Erythroblast (primary cell): Measurements from ENCODE around the gene CHRNB2.

Experiments used
- GATA1 ChIP-seq: IDR thresholded peaks from 2 replicates; pipeline ENCODE4 v1.6.1; 2011; ENCODE audit warnings: low read depth, mild to moderate bottlenecking, control low read depth, low read length, moderate library complexity
- POLR2A ChIP-seq: IDR thresholded peaks from 2 replicates; pipeline ENCODE4 v1.6.1; 2011; ENCODE audit warnings: mild to moderate bottlenecking, low read length

DNA sequence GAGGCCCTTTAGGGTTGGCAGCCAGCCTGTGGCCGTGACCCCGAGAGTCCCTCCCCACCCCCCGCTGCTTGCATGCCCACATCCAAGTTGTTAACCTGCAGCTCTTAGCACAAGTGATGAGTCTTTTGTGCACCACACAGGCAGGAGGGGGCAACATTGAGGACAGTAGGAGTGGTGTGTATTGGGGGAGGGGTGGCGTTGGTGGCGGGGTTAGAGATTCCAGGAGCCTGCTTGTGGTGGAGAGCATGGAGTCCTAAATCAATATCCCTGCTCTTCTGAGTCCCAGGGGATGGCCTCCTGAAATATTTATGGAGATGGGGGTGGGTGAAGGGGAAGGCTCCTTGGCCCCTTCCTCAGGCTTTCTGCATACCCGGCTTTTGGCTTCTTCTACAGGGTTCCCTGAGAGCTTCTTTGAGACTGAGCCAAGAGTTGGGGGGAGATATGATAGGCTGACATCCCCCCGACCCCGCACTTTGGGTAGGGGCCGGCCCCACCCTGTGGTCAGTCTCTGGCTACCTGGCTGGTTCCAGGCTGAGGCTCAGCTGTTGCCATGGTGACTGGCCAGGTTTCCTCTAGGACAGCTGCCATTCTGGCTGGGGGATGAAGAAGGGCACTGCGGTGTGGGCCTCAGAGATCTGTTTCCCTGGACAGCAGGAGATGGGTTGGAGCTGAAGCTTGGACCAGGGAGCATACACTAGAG, 5.0 kb downstream of the CHRNB2 start:
- no peak for TF ChIP-seq POLR2A
- no peak for TF ChIP-seq GATA1
